PC-3 (cell line): ENCODE data around the gene CCDC191. TPM values are rescaled to one million over a fixed set of nuclear protein-coding genes. Genes with fewer than 3 reads are reported as not detected.

Source experiments
- ATAC-seq: fragments of 200-7000 bp; cut with Tn5 transposase; 2 replicates; pipeline ENCODE4 v1.9.1; 2020; ENCODE audit warnings: mild to moderate bottlenecking, moderate library complexity
- BruUV-seq: library from RNA; stranded (reverse); fragments of 400-500 nt; replicated peaks from 2 replicates; lab custom pipeline; 2021; lab: Mats Ljungman, UMichigan
- CTCF ChIA-PET: fragments of 300-600 bp; sonication (Branson Sonifier 250); formaldehyde crosslinking; loops from one replicate; lab custom pipeline; 2022; ENCODE audit warnings: antibody characterized with exemption; lab: Charles Lee
- POLR2A ChIA-PET: fragments of 300-600 bp; sonication (Branson Sonifier 250); formaldehyde crosslinking; loops from one replicate; lab custom pipeline; 2022; ENCODE audit warnings: antibody characterized with exemption; ENCODE audit not compliant: unreplicated experiment; lab: Charles Lee
- DNase-seq: peaks from one replicate; pipeline ENCODE4 v3.0.0-alpha.2; 2015
- H2AFZ ChIP-seq: fragments of 300-600 bp; sonication (generic); 2 replicates; pipeline ENCODE4 v1.6.0; 2016; ENCODE audit warnings: antibody characterized with exemption, low read length
- H3F3A ChIP-seq: fragments of 300-600 bp; sonication (generic); one replicate; pipeline ENCODE4 v1.6.0; 2017; ENCODE audit warnings: antibody characterized with exemption, low read length, control low read depth, mild to moderate bottlenecking; ENCODE audit not compliant: unreplicated experiment
- H3K27ac ChIP-seq: fragments of 300-600 bp; sonication (generic); 2 replicates; pipeline ENCODE4 v1.5.1; 2016; ENCODE audit warnings: mild to moderate bottlenecking, low read length
- H3K27me3 ChIP-seq: fragments of 300-600 bp; sonication (generic); 2 replicates; pipeline ENCODE4 v1.6.1; 2016; ENCODE audit warnings: low read length, mixed read lengths
- H3K36me3 ChIP-seq: fragments of 300-600 bp; sonication (generic); 2 replicates; pipeline ENCODE4 v1.6.1; 2016; ENCODE audit warnings: low read depth, mixed run types, low read length, mixed read lengths
- H3K4me1 ChIP-seq: fragments of 300-600 bp; sonication (generic); 2 replicates; pipeline ENCODE4 v1.5.1; 2016; ENCODE audit warnings: low read length; ENCODE audit not compliant: insufficient read depth
- H3K4me2 ChIP-seq: fragments of 300-600 bp; sonication (generic); 2 replicates; pipeline ENCODE4 v1.6.0; 2016; ENCODE audit warnings: low read length
- H3K4me3 ChIP-seq: fragments of 300-600 bp; sonication (generic); 2 replicates; pipeline ENCODE4 v1.5.1; 2016; ENCODE audit warnings: mild to moderate bottlenecking, low read length, mixed read lengths
- H3K79me2 ChIP-seq: fragments of 300-600 bp; sonication (generic); 2 replicates; pipeline ENCODE4 v1.6.1; 2017; ENCODE audit warnings: low read length, mixed read lengths
- H3K9ac ChIP-seq: fragments of 300-600 bp; sonication (generic); 2 replicates; pipeline ENCODE4 v1.6.0; 2016; ENCODE audit warnings: mild to moderate bottlenecking, low read length
- H3K9me2 ChIP-seq: fragments of 300-600 bp; sonication (generic); replicated peaks from 2 replicates; pipeline ENCODE4 v1.6.1; 2016; ENCODE audit warnings: mixed run types, low read length, mixed read lengths
- H3K9me3 ChIP-seq: fragments of 300-600 bp; sonication (generic); 2 replicates; pipeline ENCODE4 v1.6.1; 2016; ENCODE audit warnings: low read length, mixed read lengths
- H4K20me1 ChIP-seq: fragments of 300-600 bp; sonication (generic); 2 replicates; pipeline ENCODE4 v1.6.1; 2016; ENCODE audit warnings: low read length, mixed read lengths
- CTCF ChIP-seq: fragments of 300-600 bp; sonication (generic); conservative IDR thresholded peaks from 2 replicates; pipeline ENCODE4 v1.5.1; 2017; ENCODE audit warnings: antibody characterized with exemption, low read depth, mild to moderate bottlenecking, low read length
- EZH2 ChIP-seq: fragments of 300-600 bp; sonication (generic); IDR thresholded peaks from one replicate; pipeline ENCODE4 v1.6.1; 2017; ENCODE audit warnings: antibody characterized with exemption, mild to moderate bottlenecking, low read length; ENCODE audit not compliant: unreplicated experiment
- EZH2phosphoT487 ChIP-seq: fragments of 300-600 bp; sonication (generic); IDR thresholded peaks from 2 replicates; pipeline ENCODE4 v1.6.1; 2018; ENCODE audit warnings: mild to moderate bottlenecking, antibody characterized with exemption, low read length, borderline replicate concordance
- intact Hi-C: fragments of 100-400 bp; cut with micrococcal nuclease; formaldehyde crosslinking; loops from 2 replicates; pipeline ENCODE4 v1.9.0; 2023
- total RNA-seq: library from RNA; depleted of rRNA; stranded (reverse); fragments of >200 nt; gene quantifications from 2 replicates; pipeline ENCODE4 v1.2.3, GENCODE V29; 2014

CCDC191 gene
- total RNA-seq, 1 experiment from 2014 or later = 1.3 TPM

GRCh38 chr3:114101101-114101500 is 44.8 kb upstream of the CCDC191 start:
- Histone ChIP-seq H3K9ac (no peak overlapping the region), H3K27ac (no peak overlapping the region), H3K9me3 (no peaks in the 10 kb centered on the region), H3K36me3 (no peaks in the 10 kb centered on the region), H4K20me1 (no peaks in the 10 kb centered on the region), H3F3A (no peaks in the 10 kb centered on the region), H3K4me3 (no peak overlapping the region), H3K79me2 (no peaks in the 10 kb centered on the region), H3K9me2 (no peaks in the 10 kb centered on the region), H3K4me1 (no peaks in the 10 kb centered on the region), H2AFZ (no peak overlapping the region), H3K4me2 (no peak overlapping the region), H3K27me3 (0 out of 2 replicates have a peak, but pooled peaks cover 6% of the 10 kb centered on the region)
- POLR2A ChIA-PET = no interaction called here
- CTCF ChIA-PET = no interaction called here
- TF ChIP-seq CTCF (no peak), EZH2phosphoT487 (no peak), EZH2 (no peak)
- intact Hi-C loops = no loop called here
- no TSS peak for BruUV-seq
- DNase-seq = no peak
- no peak for ATAC-seq

DNA sequence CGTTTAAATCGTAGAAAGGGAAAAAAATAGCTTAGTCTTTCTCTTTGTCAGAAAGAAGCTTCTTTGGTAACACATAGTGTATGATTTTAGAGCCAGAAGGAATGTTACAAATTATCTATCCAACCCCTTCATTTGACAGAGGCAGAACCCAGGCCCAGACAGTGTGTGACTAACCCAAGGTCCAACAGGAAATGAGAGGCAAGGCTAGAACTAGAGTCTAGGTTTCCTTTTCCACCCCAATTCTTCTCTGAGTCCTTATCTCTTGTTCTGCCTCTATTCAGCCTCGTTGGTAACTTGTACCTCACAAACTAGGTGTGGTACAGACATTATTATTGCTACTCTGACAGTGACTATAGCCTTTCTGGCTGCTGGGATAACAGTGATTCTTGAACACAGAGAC is 39.5 kb upstream of the CCDC191 start:
- ChIA-PET CTCF (no interaction called here), POLR2A (no interaction called here)
- Histone ChIP-seq H4K20me1 (no peaks in the 10 kb centered on the region), H3K79me2 (no peaks in the 10 kb centered on the region), H3K9me3 (no peaks in the 10 kb centered on the region), H2AFZ (no peak overlapping the region), H3K9ac (no peak overlapping the region), H3K4me1 (0 out of 2 replicates have a peak, but pooled peaks cover 10% of the 10 kb centered on the region), H3K4me2 (no peak overlapping the region), H3K27me3 (0 out of 2 replicates have a peak, but pooled peaks cover 6% of the 10 kb centered on the region), H3F3A (no peaks in the 10 kb centered on the region), H3K27ac (no peak overlapping the region), H3K4me3 (no peak overlapping the region), H3K36me3 (no peaks in the 10 kb centered on the region), H3K9me2 (no peaks in the 10 kb centered on the region)
- no peak for DNase-seq
- no peak for TF ChIP-seq CTCF
- TF ChIP-seq EZH2 = no peak
- no peak for ATAC-seq
- BruUV-seq = no TSS peak
- intact Hi-C loops = no loop called here

DNA sequence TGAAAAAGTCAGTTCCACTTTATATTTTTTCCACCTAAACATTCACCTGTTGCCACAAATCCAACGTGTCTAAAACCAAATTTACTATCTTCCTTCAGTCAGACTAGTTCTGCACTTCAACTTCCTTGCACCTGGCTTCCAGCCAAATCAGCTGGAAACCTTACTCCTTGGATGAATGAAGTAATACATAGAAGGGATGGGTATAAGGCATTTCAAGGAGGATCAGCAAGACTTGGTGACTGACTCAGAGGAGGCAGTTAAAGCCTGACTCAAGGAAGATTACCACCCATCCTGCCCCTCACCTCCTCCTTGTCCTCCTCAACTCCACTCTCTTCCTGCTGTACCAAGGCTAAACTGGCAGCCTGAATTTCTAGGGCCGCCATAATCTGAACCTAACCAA is 37.3 kb upstream of the CCDC191 start:
- H4K20me1 ChIP-seq = no peaks in the 10 kb centered on the region
- H3K36me3 ChIP-seq = no peaks in the 10 kb centered on the region
- H3K4me2 ChIP-seq = no peak overlapping the region
- H3F3A ChIP-seq = no peaks in the 10 kb centered on the region
- no TSS peak for BruUV-seq
- no peaks in the 10 kb centered on the region for H3K79me2 ChIP-seq
- H3K9me2 ChIP-seq = no peaks in the 10 kb centered on the region
- peak; percentile 92 for ATAC-seq
- H3K27me3 ChIP-seq = no peaks in the 10 kb centered on the region
- no peaks in the 10 kb centered on the region for H3K9me3 ChIP-seq
- ChIA-PET CTCF (interaction anchor here (0.5 kb wide), 1 partner anchor 181 kb away, joined by 7 read pairs; no protein-coding TSS in a partner anchor), POLR2A (interaction anchor here (0.6 kb wide), 1 partner anchor 35 kb away, joined by 3 read pairs; no protein-coding TSS in a partner anchor)
- peak; percentile 83 for DNase-seq
- no peak overlapping the region for H3K27ac ChIP-seq
- H3K4me3 ChIP-seq = no peak overlapping the region
- intact Hi-C loops = no loop called here
- H3K4me1 ChIP-seq = 0 out of 2 replicates have a peak, but pooled peaks cover 10% of the 10 kb centered on the region
- H2AFZ ChIP-seq = no peak overlapping the region
- TF ChIP-seq EZH2 (no peak), CTCF (no peak), EZH2phosphoT487 (no peak)
- H3K9ac ChIP-seq = no peak overlapping the region
